HTERT RPE-1 (cell line): ENCODE measurements around the gene NLK.
"Not testable (repeated sequence)": the region's sequence is repeated elsewhere in the genome, so short reads cannot be mapped to it uniquely, and the experiment has no call there.

ENCODE experiments used
- in situ Hi-C: fragments of 300-500 bp; cut with MboI; formaldehyde crosslinking; loops from 4 replicates; pipeline ENCODE4 v1.14.3; 2020; ENCODE audit warnings: low sequenced_read_pairs

Gene NLK

GRCh38 chr17:28071891-28072606 lies 29.6 kb downstream of the NLK start:
- in situ Hi-C loops = no loop called here

- in situ Hi-C loops = no loop called here
Measured at GRCh38 chr17:28072936-28073533, 30.6 kb downstream of the NLK start.

GRCh38 chr17:28074010-28074409 lies 31.5 kb downstream of the NLK start:
- in situ Hi-C loops = no loop called here

GRCh38 chr17:28076144-28076543 lies 33.7 kb downstream of the NLK start:
- in situ Hi-C loops = no loop called here

GRCh38 chr17:28077140-28077539 lies 34.7 kb downstream of the NLK start:
- in situ Hi-C loops = not testable (repeated sequence)

GRCh38 chr17:28078341-28079229 lies 36.1 kb downstream of the NLK start:
- in situ Hi-C loops = no loop called here

- in situ Hi-C loops = no loop called here
Measured at GRCh38 chr17:28081467-28081866, 39.0 kb downstream of the NLK start.

GRCh38 chr17:28085766-28086165 lies 43.3 kb downstream of the NLK start:
- in situ Hi-C loops = no loop called here

GRCh38 chr17:28086519-28086918 lies 44.0 kb downstream of the NLK start:
- in situ Hi-C loops = no loop called here

- in situ Hi-C loops = no loop called here
Measured at GRCh38 chr17:28087743-28088142, 45.3 kb downstream of the NLK start.

GRCh38 chr17:28090551-28090950 lies 48.1 kb downstream of the NLK start:
- in situ Hi-C loops = no loop called here

GRCh38 chr17:28092088-28092487 lies 49.6 kb downstream of the NLK start:
- in situ Hi-C loops = no loop called here

- in situ Hi-C loops = no loop called here
Measured at GRCh38 chr17:28093999-28094716, 51.7 kb downstream of the NLK start.

GRCh38 chr17:28096756-28097155 lies 54.3 kb downstream of the NLK start:
- in situ Hi-C loops = no loop called here

- in situ Hi-C loops = no loop called here
Measured at GRCh38 chr17:28097254-28097653, 54.8 kb downstream of the NLK start.

- in situ Hi-C loops = no loop called here
Measured at GRCh38 chr17:28097901-28098300, 55.4 kb downstream of the NLK start.

GRCh38 chr17:28098591-28098990 lies 56.1 kb downstream of the NLK start:
- in situ Hi-C loops = not testable (repeated sequence)

GRCh38 chr17:28100251-28100650 lies 57.8 kb downstream of the NLK start:
- in situ Hi-C loops = no loop called here

GRCh38 chr17:28100936-28101335 lies 58.5 kb downstream of the NLK start:
- in situ Hi-C loops = no loop called here

GRCh38 chr17:28101919-28102318 lies 59.4 kb downstream of the NLK start:
- in situ Hi-C loops = no loop called here

GRCh38 chr17:28105501-28105900 lies 63.0 kb downstream of the NLK start:
- in situ Hi-C loops = no loop called here
